ENCODE data around the gene PTAFR.
A peak's percentile ranks its signal among the peaks of the same experiment; 100 is the strongest.

The PTAFR gene

GRCh38 chr1:28175955-28176485, 470 bp downstream of the PTAFR start:
- peaks cover 6 to 37% (median 20%) of the 10 kb centered on the region in 5 donors for H3K4me1 ChIP-seq (ENCODE audit: control insufficient read depth in 5 of 5, insufficient read depth in 5 of 5, low read length in 5 of 5)
- H3K9me3 ChIP-seq (ENCODE audit: control insufficient read depth in 5 of 5, low read length in 5 of 5), result no peaks in the 10 kb centered on the region
- peak overlapping the region in 3 of 5 donors; percentile 8 to 60 (median 55) for H3K9ac ChIP-seq (ENCODE audit: low read length in 5 of 5)
- peak overlapping the region; percentile 42 to 58 (median 52) for H3K4me3 ChIP-seq (ENCODE audit: low read depth in 1 of 5, low read length in 5 of 5)
- H3K27ac ChIP-seq (ENCODE audit: low read depth, low read length), result peak overlapping the region; percentile 30
- no peaks in the 10 kb centered on the region for H3K36me3 ChIP-seq (ENCODE audit: control insufficient read depth in 5 of 5, insufficient read depth in 5 of 5, low read length in 5 of 5)
- H3K27me3 ChIP-seq (ENCODE audit: control insufficient read depth in 5 of 5, insufficient read depth in 4 of 5, low read length in 5 of 5), result peaks cover 0 to 9% (median 6%) of the 10 kb centered on the region in 5 donors

GRCh38 chr1:28173980-28174297, 2.6 kb downstream of the PTAFR start:
- Histone ChIP-seq H3K9me3 (ENCODE audit: control insufficient read depth in 5 of 5, low read length in 5 of 5) (no peaks in the 10 kb centered on the region), H3K27ac (ENCODE audit: low read depth, low read length) (peak overlapping the region; percentile 30), H3K36me3 (ENCODE audit: control insufficient read depth in 5 of 5, insufficient read depth in 5 of 5, low read length in 5 of 5) (no peaks in the 10 kb centered on the region), H3K27me3 (ENCODE audit: control insufficient read depth in 5 of 5, insufficient read depth in 4 of 5, low read length in 5 of 5) (peaks cover 0 to 9% (median 6%) of the 10 kb centered on the region in 5 donors), H3K4me1 (ENCODE audit: control insufficient read depth in 5 of 5, insufficient read depth in 5 of 5, low read length in 5 of 5) (peaks cover 6 to 37% (median 20%) of the 10 kb centered on the region in 5 donors), H3K9ac (ENCODE audit: low read length in 5 of 5) (peak overlapping the region in 2 of 5 donors; percentile 6 to 17), H3K4me3 (ENCODE audit: low read depth in 1 of 5, low read length in 5 of 5) (peak overlapping the region in 3 of 5 donors; percentile 41 to 57 (median 42))

GRCh38 chr1:28173151-28173979, 3.1 kb downstream of the PTAFR start:
- Histone ChIP-seq H3K27ac (ENCODE audit: low read depth, low read length) (peak overlapping the region; percentile 30), H3K4me3 (ENCODE audit: low read depth in 1 of 5, low read length in 5 of 5) (peak overlapping the region in 1 of 5 donors; percentile 57), H3K36me3 (ENCODE audit: control insufficient read depth in 5 of 5, insufficient read depth in 5 of 5, low read length in 5 of 5) (no peaks in the 10 kb centered on the region), H3K9ac (ENCODE audit: low read length in 5 of 5) (peak overlapping the region in 1 of 5 donors; percentile 6), H3K4me1 (ENCODE audit: control insufficient read depth in 5 of 5, insufficient read depth in 5 of 5, low read length in 5 of 5) (peaks cover 6 to 37% (median 20%) of the 10 kb centered on the region in 5 donors), H3K27me3 (ENCODE audit: control insufficient read depth in 5 of 5, insufficient read depth in 4 of 5, low read length in 5 of 5) (peaks cover 0 to 9% (median 6%) of the 10 kb centered on the region in 5 donors), H3K9me3 (ENCODE audit: control insufficient read depth in 5 of 5, low read length in 5 of 5) (no peaks in the 10 kb centered on the region)

GRCh38 chr1:28172713-28173150, 3.8 kb downstream of the PTAFR start:
- no peak overlapping the region for H3K4me3 ChIP-seq (ENCODE audit: low read depth in 1 of 5, low read length in 5 of 5)
- peaks cover 0 to 7% (median 6%) of the 10 kb centered on the region in 5 donors for H3K27me3 ChIP-seq (ENCODE audit: control insufficient read depth in 5 of 5, insufficient read depth in 4 of 5, low read length in 5 of 5)
- no peak overlapping the region for H3K9ac ChIP-seq (ENCODE audit: low read length in 5 of 5)
- no peaks in the 10 kb centered on the region for H3K9me3 ChIP-seq (ENCODE audit: control insufficient read depth in 5 of 5, low read length in 5 of 5)
- no peak overlapping the region for H3K27ac ChIP-seq (ENCODE audit: low read depth, low read length)
- H3K36me3 ChIP-seq (ENCODE audit: control insufficient read depth in 5 of 5, insufficient read depth in 5 of 5, low read length in 5 of 5), result no peaks in the 10 kb centered on the region
- H3K4me1 ChIP-seq (ENCODE audit: control insufficient read depth in 5 of 5, insufficient read depth in 5 of 5, low read length in 5 of 5), result peaks cover 6 to 37% (median 20%) of the 10 kb centered on the region in 5 donors

GRCh38 chr1:28171246-28171645, 5.2 kb downstream of the PTAFR start:
- no peak overlapping the region for H3K27ac ChIP-seq (ENCODE audit: low read depth, low read length)
- peaks cover 6 to 30% (median 20%) of the 10 kb centered on the region in 5 donors for H3K4me1 ChIP-seq (ENCODE audit: control insufficient read depth in 5 of 5, insufficient read depth in 5 of 5, low read length in 5 of 5)
- H3K9me3 ChIP-seq (ENCODE audit: control insufficient read depth in 5 of 5, low read length in 5 of 5), result no peaks in the 10 kb centered on the region
- H3K4me3 ChIP-seq (ENCODE audit: low read depth in 1 of 5, low read length in 5 of 5), result no peak overlapping the region
- H3K27me3 ChIP-seq (ENCODE audit: control insufficient read depth in 5 of 5, insufficient read depth in 4 of 5, low read length in 5 of 5), result peaks cover 0 to 7% (median 6%) of the 10 kb centered on the region in 5 donors
- H3K9ac ChIP-seq (ENCODE audit: low read length in 5 of 5), result no peak overlapping the region
- no peaks in the 10 kb centered on the region for H3K36me3 ChIP-seq (ENCODE audit: control insufficient read depth in 5 of 5, insufficient read depth in 5 of 5, low read length in 5 of 5)

GRCh38 chr1:28170001-28170596, 6.4 kb downstream of the PTAFR start:
- peaks cover 0 to 7% (median 6%) of the 10 kb centered on the region in 5 donors for H3K27me3 ChIP-seq (ENCODE audit: control insufficient read depth in 5 of 5, insufficient read depth in 4 of 5, low read length in 5 of 5)
- no peak overlapping the region for H3K27ac ChIP-seq (ENCODE audit: low read depth, low read length)
- no peak overlapping the region for H3K9ac ChIP-seq (ENCODE audit: low read length in 5 of 5)
- no peak overlapping the region for H3K4me3 ChIP-seq (ENCODE audit: low read depth in 1 of 5, low read length in 5 of 5)
- no peaks in the 10 kb centered on the region for H3K9me3 ChIP-seq (ENCODE audit: control insufficient read depth in 5 of 5, low read length in 5 of 5)
- H3K36me3 ChIP-seq (ENCODE audit: control insufficient read depth in 5 of 5, insufficient read depth in 5 of 5, low read length in 5 of 5), result no peaks in the 10 kb centered on the region
- peaks cover 6 to 26% (median 20%) of the 10 kb centered on the region in 5 donors for H3K4me1 ChIP-seq (ENCODE audit: control insufficient read depth in 5 of 5, insufficient read depth in 5 of 5, low read length in 5 of 5)

- Histone ChIP-seq H3K27me3 (ENCODE audit: control insufficient read depth in 5 of 5, insufficient read depth in 4 of 5, low read length in 5 of 5) (no peaks in the 10 kb centered on the region), H3K4me1 (ENCODE audit: control insufficient read depth in 5 of 5, insufficient read depth in 5 of 5, low read length in 5 of 5) (peaks cover 2 to 28% (median 8%) of the 10 kb centered on the region in 5 donors), H3K4me3 (ENCODE audit: low read depth in 1 of 5, low read length in 5 of 5) (no peak overlapping the region), H3K27ac (ENCODE audit: low read depth, low read length) (no peak overlapping the region), H3K9me3 (ENCODE audit: control insufficient read depth in 5 of 5, low read length in 5 of 5) (no peaks in the 10 kb centered on the region), H3K36me3 (ENCODE audit: control insufficient read depth in 5 of 5, insufficient read depth in 5 of 5, low read length in 5 of 5) (no peaks in the 10 kb centered on the region), H3K9ac (ENCODE audit: low read length in 5 of 5) (no peak overlapping the region)
Measured at GRCh38 chr1:28163496-28164161, 12.9 kb downstream of the PTAFR start.

- H3K27me3 ChIP-seq (ENCODE audit: control insufficient read depth in 5 of 5, insufficient read depth in 4 of 5, low read length in 5 of 5), result no peaks in the 10 kb centered on the region
- peaks cover 2 to 28% (median 8%) of the 10 kb centered on the region in 5 donors for H3K4me1 ChIP-seq (ENCODE audit: control insufficient read depth in 5 of 5, insufficient read depth in 5 of 5, low read length in 5 of 5)
- H3K9ac ChIP-seq (ENCODE audit: low read length in 5 of 5), result no peak overlapping the region
- H3K4me3 ChIP-seq (ENCODE audit: low read depth in 1 of 5, low read length in 5 of 5), result no peak overlapping the region
- no peak overlapping the region for H3K27ac ChIP-seq (ENCODE audit: low read depth, low read length)
- no peaks in the 10 kb centered on the region for H3K36me3 ChIP-seq (ENCODE audit: control insufficient read depth in 5 of 5, insufficient read depth in 5 of 5, low read length in 5 of 5)
- H3K9me3 ChIP-seq (ENCODE audit: control insufficient read depth in 5 of 5, low read length in 5 of 5), result no peaks in the 10 kb centered on the region
Measured at GRCh38 chr1:28162151-28162550, 14.3 kb downstream of the PTAFR start.

- Histone ChIP-seq H3K4me3 (ENCODE audit: low read depth in 1 of 5, low read length in 5 of 5) (no peak overlapping the region), H3K9ac (ENCODE audit: low read length in 5 of 5) (no peak overlapping the region), H3K9me3 (ENCODE audit: control insufficient read depth in 5 of 5, low read length in 5 of 5) (no peaks in the 10 kb centered on the region), H3K4me1 (ENCODE audit: control insufficient read depth in 5 of 5, insufficient read depth in 5 of 5, low read length in 5 of 5) (peaks cover 2 to 29% (median 8%) of the 10 kb centered on the region in 5 donors), H3K36me3 (ENCODE audit: control insufficient read depth in 5 of 5, insufficient read depth in 5 of 5, low read length in 5 of 5) (no peaks in the 10 kb centered on the region), H3K27ac (ENCODE audit: low read depth, low read length) (no peak overlapping the region), H3K27me3 (ENCODE audit: control insufficient read depth in 5 of 5, insufficient read depth in 4 of 5, low read length in 5 of 5) (no peaks in the 10 kb centered on the region)
Measured at GRCh38 chr1:28161751-28162150, 14.7 kb downstream of the PTAFR start.
